Activated CD4-positive, alpha-beta T cell treated with anti-CD3 and anti-CD28 coated beads, Interleukin-2, amount 50 U/mL, for 4 hours (primary cell): ENCODE data around the gene GRIK1.

Source experiments
- DNase-seq, 2 experiments: peaks; one replicate each; pipeline ENCODE4 v3.0.0-alpha.2; 2020

Gene GRIK1

DNA sequence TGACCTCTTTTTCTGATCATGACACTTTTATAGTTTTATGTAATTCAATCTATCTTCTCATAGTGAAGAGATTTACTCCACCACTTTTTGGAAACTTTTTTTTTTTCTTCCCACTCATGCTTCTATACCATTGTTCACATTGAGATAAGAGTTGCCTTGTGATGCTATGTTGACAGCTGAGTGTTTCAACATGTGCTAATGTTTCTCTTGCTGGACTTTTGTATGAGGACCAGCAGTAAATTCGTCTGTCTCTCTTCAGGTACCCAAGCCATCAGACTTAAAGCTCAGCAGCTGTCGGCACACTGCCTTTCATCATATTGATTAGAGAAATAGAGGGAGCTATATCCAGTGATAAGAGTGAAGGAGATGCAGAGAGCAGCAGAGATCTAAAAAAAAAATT lies 227.0 kb downstream of the GRIK1 start:
- no peak for DNase-seq

DNA sequence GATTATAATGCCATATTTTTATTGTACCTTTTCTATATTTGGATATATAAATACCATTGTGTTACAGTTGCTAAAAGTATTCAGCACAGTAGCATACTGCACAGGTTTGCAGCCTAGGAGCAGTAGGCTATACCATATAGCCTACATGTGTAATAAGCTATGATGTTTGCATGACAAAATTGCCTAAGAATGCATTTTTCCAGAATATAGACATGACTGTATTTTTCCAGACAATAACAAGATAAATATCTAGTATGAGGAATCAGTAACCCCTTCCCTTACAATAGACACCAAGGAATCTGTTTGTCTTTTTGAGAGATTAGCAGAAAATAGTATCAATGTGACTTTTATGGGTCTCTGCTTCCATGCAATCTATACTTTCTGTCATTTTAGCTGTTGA lies 228.6 kb downstream of the GRIK1 start:
- DNase-seq, result no peak

DNA sequence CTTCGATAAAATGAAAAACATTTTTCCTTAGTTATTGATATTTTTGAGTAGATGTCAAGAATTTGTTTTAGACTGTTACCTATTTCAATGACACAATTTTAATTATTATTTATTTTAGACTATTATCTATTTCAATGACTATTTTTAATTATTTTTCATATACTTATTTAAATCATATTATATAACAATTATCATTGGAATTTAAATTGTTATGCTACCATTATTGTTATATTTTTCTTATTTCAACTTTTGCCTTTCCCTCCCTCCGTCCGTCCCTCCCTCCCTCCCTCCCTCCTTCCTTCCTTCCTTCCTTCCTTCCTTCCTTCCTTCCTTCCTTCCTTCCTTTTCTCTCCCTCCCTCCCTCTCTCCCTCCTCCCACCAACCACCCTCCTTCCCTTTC lies 229.3 kb downstream of the GRIK1 start:
- no peak for DNase-seq

- no peak for DNase-seq
Observed at GRCh38 chr21:29708401-29708800, 231.4 kb downstream of the GRIK1 start.

GRCh38 chr21:29704719-29705118 lies 235.1 kb downstream of the GRIK1 start:
- DNase-seq, result no peak

- no peak for DNase-seq
Observed at GRCh38 chr21:29701676-29702075, 238.1 kb downstream of the GRIK1 start.

- no peak for DNase-seq
Observed at GRCh38 chr21:29697555-29698193, 242.1 kb downstream of the GRIK1 start.

DNA sequence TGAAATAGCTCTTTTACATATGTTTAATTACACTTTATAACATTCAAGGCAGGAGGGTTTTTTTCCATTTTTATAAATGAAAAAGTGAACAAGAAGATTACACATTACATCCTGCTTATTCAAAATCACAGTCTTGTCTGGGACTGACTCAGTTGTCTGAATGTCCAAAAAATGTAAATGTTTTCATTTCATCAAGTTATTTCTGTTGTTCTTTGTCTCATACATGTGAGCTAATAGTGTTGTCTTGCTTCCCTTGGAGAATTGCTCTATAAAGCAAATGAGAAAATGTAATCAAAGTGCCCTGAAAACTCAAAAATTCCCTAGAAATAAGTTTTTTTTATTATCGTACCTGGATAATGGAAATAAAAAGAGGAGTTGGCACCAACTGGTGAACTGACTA lies 242.9 kb downstream of the GRIK1 start:
- no peak for DNase-seq

DNA sequence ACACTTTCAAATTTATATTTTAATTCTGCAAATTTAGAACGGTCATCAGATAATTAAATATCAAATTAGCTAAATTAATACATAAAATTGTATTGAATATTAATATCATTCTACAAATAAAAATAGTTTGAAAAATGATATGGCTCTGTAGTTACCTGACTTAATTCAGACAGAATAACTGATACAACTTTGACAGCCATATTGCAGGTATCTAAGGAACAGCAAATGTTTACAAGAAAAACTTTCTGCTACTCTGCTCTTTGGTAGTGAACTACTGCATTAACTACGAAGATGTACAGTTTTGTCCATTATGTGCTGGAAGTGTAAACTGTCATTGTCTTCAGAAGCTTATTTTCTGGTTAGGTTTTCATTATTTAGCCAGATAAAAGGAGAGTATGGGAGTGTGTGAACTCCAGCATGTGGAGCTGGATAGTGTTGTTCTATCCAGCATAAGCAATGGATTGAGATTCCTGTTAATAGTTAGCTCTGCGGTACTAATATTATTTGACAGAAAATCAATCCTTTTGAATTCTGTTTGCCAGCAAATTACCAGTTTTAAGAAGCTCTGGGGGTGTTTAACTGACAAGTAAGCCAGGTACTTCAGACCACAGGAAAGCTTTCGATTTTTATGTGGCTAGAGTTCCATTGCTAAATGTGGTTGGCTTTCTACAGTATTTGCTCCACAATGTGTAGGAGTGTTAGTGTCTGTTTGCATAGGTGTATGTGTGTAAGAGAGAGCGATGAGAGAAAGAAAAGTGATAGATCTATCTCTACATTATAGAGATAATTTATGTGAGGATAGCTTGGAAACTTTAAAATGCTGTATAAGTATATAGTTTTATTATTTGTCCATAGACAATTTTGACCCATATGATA lies 247.9 kb downstream of the GRIK1 start:
- no peak for DNase-seq

DNA sequence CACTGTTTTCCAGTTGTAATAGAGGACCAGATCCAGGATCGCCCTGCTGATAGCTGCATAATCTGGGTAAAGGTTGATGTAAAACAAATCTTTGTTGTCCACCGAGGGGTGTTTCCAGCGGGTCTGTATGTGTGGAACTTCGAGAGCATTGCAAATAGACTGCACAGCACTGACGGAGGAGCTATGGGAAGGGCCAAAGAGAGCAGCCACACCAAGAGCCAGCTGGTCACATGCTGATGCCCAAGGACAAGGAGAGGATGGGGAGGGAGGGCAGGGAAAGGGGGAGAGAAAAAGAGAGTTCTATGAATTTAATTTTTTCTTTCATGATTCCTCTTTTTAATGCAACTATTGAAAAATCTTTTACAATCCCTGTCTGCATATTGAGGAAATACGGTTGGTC lies 250.0 kb downstream of the GRIK1 start:
- DNase-seq, result no peak

DNA sequence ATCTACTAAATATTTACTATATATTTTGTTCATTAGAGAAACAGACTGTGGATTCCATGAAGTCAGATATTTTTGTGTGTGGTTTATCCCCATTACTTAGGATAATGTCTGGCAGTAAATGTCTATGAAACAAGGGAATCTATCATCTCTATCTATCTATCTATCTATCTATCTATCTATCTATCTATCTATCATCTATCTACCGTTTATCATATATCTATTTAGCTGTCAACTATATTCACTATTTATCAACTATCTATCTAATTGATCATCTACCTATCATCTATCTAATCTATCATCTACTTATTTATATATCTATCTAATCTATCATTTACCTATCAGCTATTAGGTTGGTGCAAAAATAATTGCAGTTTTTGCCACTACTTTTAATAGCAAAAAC lies 255.7 kb downstream of the GRIK1 start:
- no peak for DNase-seq

- no peak for DNase-seq
Observed at GRCh38 chr21:29682800-29683199, 257.0 kb downstream of the GRIK1 start.

- DNase-seq, result no peak
Observed at GRCh38 chr21:29680273-29680672, 259.5 kb downstream of the GRIK1 start.

GRCh38 chr21:29678626-29679025 lies 261.2 kb downstream of the GRIK1 start:
- DNase-seq, result no peak

GRCh38 chr21:29677326-29677725 lies 262.5 kb downstream of the GRIK1 start:
- no peak for DNase-seq

DNA sequence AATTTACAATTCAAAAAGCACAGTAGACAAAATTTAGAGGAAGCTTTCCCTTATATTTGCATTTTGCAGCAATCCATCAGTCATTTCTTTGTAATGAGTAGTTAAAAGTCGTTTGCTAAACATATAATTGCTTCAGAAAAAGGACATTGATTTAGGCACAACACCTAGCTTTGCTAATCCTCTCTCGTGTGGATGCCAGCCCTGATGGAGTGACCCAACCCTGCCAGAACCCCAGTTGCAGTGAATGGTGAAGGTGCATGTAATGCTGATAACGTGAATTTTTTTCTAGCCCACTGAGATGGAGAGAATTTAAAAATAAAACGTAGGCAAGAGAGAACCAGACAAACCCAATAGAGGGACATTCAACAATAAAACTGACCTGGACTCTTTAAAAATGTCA lies 263.4 kb downstream of the GRIK1 start:
- no peak for DNase-seq

DNA sequence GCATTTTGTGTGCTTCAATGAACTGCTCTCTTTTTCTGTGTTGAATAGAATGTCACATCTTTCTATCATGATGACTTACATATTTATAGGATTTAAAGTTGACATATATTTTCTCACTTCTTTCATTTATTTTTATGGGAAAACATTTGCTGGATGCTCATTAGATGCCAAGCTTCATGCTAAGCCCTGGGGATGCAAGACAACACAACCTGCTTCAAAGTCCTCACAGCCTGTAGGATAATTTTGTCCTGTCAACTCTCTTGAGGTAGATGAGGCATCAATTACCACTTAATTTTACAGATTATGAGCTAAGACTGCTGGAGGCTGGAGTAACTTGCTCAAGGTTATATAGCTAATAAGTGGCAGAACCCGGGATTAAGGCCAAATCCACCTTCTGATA lies 264.3 kb downstream of the GRIK1 start:
- DNase-seq, result no peak

- no peak for DNase-seq
Observed at GRCh38 chr21:29674343-29674742, 265.5 kb downstream of the GRIK1 start.

GRCh38 chr21:29673096-29673610 lies 266.6 kb downstream of the GRIK1 start:
- no peak for DNase-seq

GRCh38 chr21:29671728-29672127 lies 268.1 kb downstream of the GRIK1 start:
- no peak for DNase-seq

DNA sequence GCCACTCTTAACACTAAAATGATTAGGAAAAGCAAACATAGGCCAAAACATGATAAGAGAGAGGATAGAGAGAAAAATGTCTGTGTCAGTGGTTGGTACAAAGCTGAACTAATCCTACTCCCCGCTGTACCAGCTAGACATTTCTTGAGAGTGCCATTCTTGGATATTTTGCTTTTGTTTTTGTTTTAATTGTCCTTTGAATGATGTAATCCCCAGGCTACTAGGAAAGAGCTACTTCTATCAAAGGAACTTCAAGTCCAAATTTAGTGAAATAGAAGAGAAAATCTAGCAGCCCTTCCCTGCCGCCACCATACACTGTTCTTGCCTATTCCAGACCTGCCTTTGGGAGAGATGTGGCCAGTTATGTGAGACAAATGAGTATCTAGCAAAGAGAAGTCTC lies 269.6 kb downstream of the GRIK1 start:
- DNase-seq, result no peak

DNA sequence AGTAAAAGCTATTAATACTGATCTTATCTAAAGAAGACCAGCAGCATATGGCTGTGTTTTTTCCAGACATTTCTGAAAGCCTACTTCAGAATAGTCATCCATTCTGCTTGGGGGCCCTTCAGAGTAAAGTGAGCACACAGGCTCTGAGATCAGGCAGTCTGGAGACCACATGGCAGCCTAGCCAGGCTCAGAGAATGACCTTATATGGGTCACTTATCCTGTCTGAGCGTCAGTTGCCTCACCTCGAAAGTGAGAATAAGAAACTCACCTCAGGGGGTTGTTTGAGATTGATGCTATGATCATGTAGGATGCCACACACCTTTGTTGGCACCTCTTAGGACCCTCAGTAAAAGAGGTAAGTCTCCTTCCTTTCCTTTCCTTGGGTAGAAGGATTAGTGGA lies 270.4 kb downstream of the GRIK1 start:
- no peak for DNase-seq

- DNase-seq, result no peak
Observed at GRCh38 chr21:29667651-29668050, 272.1 kb downstream of the GRIK1 start.

GRCh38 chr21:29664615-29665014 lies 275.2 kb downstream of the GRIK1 start:
- no peak for DNase-seq
